ENCODE measurements around the gene FBF1.

FBF1 gene

GRCh38 chr17:75864448-75864871, 76.4 kb downstream of the FBF1 start:
- TF ChIP-seq CTCF (IDR thresholded peaks at IDR 0.05; ENCODE audit: unreplicated experiment in 3 of 3) = no peak
- no peaks in the 10 kb centered on the region for H3K36me3 Mint-ChIP-seq (ENCODE audit: low read depth)
- peak overlapping the region; percentile 27 to 83 (median 63) for H3K27ac Mint-ChIP-seq
- H3K27me3 Mint-ChIP-seq (ENCODE audit: low read depth) = peaks cover 3% of the 10 kb centered on the region
- no peak overlapping the region for H3K4me3 Mint-ChIP-seq
- H3K4me1 Mint-ChIP-seq = peaks cover 23% of the 10 kb centered on the region
- H3K9me3 Mint-ChIP-seq = no peaks in the 10 kb centered on the region

- peaks cover 18% of the 10 kb centered on the region for H3K4me1 Mint-ChIP-seq
- H3K36me3 Mint-ChIP-seq (ENCODE audit: low read depth) = no peaks in the 10 kb centered on the region
- H3K27me3 Mint-ChIP-seq (ENCODE audit: low read depth) = peaks cover 3% of the 10 kb centered on the region
- no peaks in the 10 kb centered on the region for H3K9me3 Mint-ChIP-seq
- no peak overlapping the region for H3K4me3 Mint-ChIP-seq
- H3K27ac Mint-ChIP-seq = peak overlapping the region in 1 of 3 experiments; percentile 80
- TF ChIP-seq CTCF (IDR thresholded peaks at IDR 0.05; ENCODE audit: unreplicated experiment in 3 of 3) = no peak
Measured at GRCh38 chr17:75861927-75862317, 78.9 kb downstream of the FBF1 start.

All from nephron (organoid).